C4-2B (cell line): ENCODE measurements around the gene NHLRC4.

Experiments
- H3K27ac ChIP-seq: fragments of 450-650 bp; 2 replicates; pipeline ENCODE4 v1.5.1; 2017
- ZFX ChIP-seq: fragments of 450-650 bp; IDR thresholded peaks from 2 replicates; pipeline ENCODE4 v1.6.1; 2017
- TF ChIP-seq, protein P1 (sequence below): fragments of 450-650 bp; conservative IDR thresholded peaks from 2 replicates; pipeline ENCODE4 v1.5.1; 2017; ENCODE audit warnings: mild to moderate bottlenecking

Gene NHLRC4

GRCh38 chr16:606656-607307 lies 40.0 kb downstream of the NHLRC4 start:
- no peak for TF ChIP-seq ZFX
- TF ChIP-seq, protein P1, sequence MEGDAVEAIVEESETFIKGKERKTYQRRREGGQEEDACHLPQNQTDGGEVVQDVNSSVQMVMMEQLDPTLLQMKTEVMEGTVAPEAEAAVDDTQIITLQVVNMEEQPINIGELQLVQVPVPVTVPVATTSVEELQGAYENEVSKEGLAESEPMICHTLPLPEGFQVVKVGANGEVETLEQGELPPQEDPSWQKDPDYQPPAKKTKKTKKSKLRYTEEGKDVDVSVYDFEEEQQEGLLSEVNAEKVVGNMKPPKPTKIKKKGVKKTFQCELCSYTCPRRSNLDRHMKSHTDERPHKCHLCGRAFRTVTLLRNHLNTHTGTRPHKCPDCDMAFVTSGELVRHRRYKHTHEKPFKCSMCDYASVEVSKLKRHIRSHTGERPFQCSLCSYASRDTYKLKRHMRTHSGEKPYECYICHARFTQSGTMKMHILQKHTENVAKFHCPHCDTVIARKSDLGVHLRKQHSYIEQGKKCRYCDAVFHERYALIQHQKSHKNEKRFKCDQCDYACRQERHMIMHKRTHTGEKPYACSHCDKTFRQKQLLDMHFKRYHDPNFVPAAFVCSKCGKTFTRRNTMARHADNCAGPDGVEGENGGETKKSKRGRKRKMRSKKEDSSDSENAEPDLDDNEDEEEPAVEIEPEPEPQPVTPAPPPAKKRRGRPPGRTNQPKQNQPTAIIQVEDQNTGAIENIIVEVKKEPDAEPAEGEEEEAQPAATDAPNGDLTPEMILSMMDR, result no peak
- no peak overlapping the region for H3K27ac ChIP-seq

DNA sequence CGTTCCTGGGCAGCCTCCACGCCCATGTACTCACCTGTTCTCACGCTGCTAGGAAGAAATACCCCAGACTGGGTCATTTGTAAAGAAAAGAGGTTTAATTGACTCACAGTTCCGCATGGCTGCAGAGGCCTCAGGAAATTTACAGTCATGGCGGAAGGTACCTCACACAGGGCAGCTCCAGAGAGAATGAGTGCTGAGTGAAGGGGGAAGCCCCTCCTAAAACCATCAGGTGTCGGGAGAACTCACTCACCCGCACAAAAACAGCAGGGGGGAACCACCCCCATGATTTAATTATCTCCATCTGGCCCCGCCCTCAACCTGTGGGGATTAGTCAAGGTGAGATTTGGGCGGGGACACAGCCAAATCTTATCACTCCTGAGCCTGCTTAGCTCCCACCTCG lies 41.2 kb downstream of the NHLRC4 start:
- TF ChIP-seq, protein P1, result no peak
- TF ChIP-seq ZFX, result no peak
- no peak overlapping the region for H3K27ac ChIP-seq

DNA sequence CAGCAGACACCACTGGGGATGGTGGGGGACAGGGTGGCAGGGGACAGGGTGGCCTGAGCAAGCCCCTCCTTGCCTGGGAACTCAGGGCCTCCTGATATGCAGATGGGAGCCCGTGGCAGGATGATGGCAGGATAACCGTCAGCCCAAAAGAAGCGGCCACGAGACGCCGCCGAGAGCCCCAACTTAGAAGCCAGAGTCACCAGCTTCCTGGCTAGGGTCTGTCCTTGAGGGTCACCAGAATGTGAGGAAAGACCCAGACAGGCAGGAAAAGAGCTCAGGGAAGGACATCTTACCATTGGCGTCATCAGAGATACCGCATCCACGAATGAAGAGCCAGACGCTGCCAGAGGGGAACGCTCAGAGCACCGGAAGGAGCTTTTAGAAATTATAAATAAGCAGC lies 42.5 kb downstream of the NHLRC4 start:
- no peak overlapping the region for H3K27ac ChIP-seq
- TF ChIP-seq, protein P1, result no peak
- no peak for TF ChIP-seq ZFX

DNA sequence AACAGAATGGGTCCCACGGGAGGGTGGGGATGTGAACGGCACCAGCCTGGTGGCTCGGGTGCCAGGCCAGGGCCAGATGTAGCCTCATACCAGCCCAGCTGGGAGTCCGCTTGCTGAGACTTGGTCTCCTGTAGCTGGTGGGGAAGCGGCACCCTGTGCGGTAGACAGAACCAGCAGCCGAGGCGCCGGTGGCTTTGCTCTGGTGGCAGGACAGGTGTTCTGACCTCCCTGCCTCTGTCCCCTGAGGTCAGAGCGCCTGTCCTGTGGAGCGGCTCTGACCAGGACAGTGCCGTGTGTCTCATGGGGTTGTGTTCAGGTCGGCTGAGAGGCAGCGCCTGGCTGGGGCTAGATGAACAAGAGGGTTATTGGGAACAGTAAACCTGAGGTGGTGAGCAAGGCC lies 43.2 kb downstream of the NHLRC4 start:
- TF ChIP-seq ZFX, result no peak
- TF ChIP-seq, protein P1, result no peak
- no peak overlapping the region for H3K27ac ChIP-seq

DNA sequence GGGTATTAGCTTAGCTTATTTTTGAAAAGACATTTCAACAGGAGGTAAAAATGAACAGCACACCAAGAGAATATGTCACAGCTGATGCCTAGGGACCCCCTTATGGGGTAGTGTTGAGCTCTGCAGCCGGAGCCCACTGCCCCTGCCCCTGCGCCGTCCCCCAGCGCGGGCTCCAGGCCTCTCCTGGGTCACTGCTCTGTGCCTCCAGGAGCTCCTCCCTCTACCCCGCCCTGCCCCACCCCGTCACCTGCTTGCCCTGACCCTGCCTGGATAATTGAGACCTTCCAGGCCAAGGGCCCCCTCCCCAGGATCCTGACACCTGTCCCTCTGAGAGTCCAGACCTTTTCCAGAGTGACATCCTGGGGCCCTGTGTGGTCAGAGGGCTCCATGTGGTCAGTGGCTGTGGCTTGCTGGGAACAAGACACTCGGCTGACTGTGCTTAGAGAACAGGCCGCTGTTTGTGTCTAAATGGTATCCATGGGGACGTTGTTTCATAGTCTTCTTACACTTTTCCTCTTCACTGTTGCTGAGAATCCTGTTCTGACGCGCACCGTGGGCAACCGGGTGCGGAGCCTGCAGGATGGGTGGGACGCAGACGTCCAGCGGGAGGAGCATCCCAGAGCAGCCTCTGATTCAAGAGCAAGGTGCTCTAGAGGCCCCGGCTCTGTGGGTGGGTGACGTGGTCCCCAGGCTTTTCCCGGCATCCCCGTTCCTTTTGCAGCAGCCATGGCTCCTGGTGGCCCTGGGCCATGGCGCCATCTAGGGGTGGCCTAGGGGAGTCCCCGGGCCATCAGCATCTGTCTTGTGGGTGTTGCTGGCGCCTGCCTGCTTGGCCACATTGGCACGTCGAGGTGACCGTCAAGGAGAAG lies 43.9 kb downstream of the NHLRC4 start:
- no peak overlapping the region for H3K27ac ChIP-seq
- no peak for TF ChIP-seq ZFX
- TF ChIP-seq, protein P1, result no peak; the same call in 1 of the 2 replicates

- no peak overlapping the region for H3K27ac ChIP-seq
- TF ChIP-seq, protein P1, result no peak
- no peak for TF ChIP-seq ZFX
Measured at GRCh38 chr16:615122-615521, 48.3 kb downstream of the NHLRC4 start.
